NT2/D1 (cell line): Measurements from ENCODE around the gene CBLB.

Experiments used
- SUZ12 ChIP-seq: IDR thresholded peaks from 2 replicates; pipeline ENCODE4 v1.6.1; 2011; ENCODE audit not compliant: insufficient read length, insufficient read depth; ENCODE audit errors: extremely low read depth
- YY1 ChIP-seq: IDR thresholded peaks from 2 replicates; pipeline ENCODE4 v1.6.1; 2011; ENCODE audit not compliant: insufficient read length, insufficient read depth
- ZNF274 ChIP-seq: IDR thresholded peaks from 2 replicates; pipeline ENCODE4 v1.6.1; 2011; ENCODE audit warnings: mild to moderate bottlenecking, low read depth, low read length

GRCh38 chr3:105704726-105705410 lies 163.9 kb downstream of the CBLB start:
- TF ChIP-seq YY1 (no peak), ZNF274 (no peak), SUZ12 (no peak)
